C4-2B (cell line): ENCODE results near the gene PI4K2B.
"Not testable (repeated sequence)": the region's sequence is repeated elsewhere in the genome, so short reads cannot be mapped to it uniquely, and the experiment has no call there.

Experiments
- ZFX ChIP-seq: fragments of 450-650 bp; IDR thresholded peaks from 2 replicates; pipeline ENCODE4 v1.6.1; 2017
- TF ChIP-seq, protein P1 (sequence below): fragments of 450-650 bp; conservative IDR thresholded peaks from 2 replicates; pipeline ENCODE4 v1.5.1; 2017; ENCODE audit warnings: mild to moderate bottlenecking

- TF ChIP-seq, protein P1, sequence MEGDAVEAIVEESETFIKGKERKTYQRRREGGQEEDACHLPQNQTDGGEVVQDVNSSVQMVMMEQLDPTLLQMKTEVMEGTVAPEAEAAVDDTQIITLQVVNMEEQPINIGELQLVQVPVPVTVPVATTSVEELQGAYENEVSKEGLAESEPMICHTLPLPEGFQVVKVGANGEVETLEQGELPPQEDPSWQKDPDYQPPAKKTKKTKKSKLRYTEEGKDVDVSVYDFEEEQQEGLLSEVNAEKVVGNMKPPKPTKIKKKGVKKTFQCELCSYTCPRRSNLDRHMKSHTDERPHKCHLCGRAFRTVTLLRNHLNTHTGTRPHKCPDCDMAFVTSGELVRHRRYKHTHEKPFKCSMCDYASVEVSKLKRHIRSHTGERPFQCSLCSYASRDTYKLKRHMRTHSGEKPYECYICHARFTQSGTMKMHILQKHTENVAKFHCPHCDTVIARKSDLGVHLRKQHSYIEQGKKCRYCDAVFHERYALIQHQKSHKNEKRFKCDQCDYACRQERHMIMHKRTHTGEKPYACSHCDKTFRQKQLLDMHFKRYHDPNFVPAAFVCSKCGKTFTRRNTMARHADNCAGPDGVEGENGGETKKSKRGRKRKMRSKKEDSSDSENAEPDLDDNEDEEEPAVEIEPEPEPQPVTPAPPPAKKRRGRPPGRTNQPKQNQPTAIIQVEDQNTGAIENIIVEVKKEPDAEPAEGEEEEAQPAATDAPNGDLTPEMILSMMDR, result not testable (repeated sequence)
- TF ChIP-seq ZFX, result not testable (repeated sequence)
Observed at GRCh38 chr4:25236030-25236429, 2.2 kb downstream of the PI4K2B start.
